K562 (cell line): ENCODE measurements around the gene ZNHIT1. TPM values are rescaled to one million over a fixed set of nuclear protein-coding genes. Genes with fewer than 3 reads are reported as not detected.

Experiments used
- DMBX1 ChIP-seq: fragments of 250-450 bp; sonication (Bioruptor Pico); IDR thresholded peaks from 2 replicates; pipeline ENCODE4 v1.8.0; 2022; ENCODE audit warnings: inconsistent platforms, mild to moderate bottlenecking, moderate library complexity, borderline replicate concordance
- ETV5 ChIP-seq: sonication (generic); formaldehyde crosslinking; IDR thresholded peaks from 2 replicates; pipeline ENCODE4 v1.4.0; 2020; ENCODE audit warnings: low read depth, mild to moderate bottlenecking, missing genetic modification reagents
- GABPB2 ChIP-seq: fragments of 250-450 bp; sonication (Bioruptor Pico); conservative IDR thresholded peaks from 2 replicates; pipeline ENCODE4 v1.5.1; 2021; ENCODE audit warnings: mild to moderate bottlenecking
- L3MBTL2 ChIP-seq: fragments of 450-650 bp; IDR thresholded peaks from 2 replicates; pipeline ENCODE4 v1.6.1; 2016; ENCODE audit warnings: mild to moderate bottlenecking, moderate library complexity
- NR2C2 ChIP-seq, 2 experiments: fragments of 200-800 bp in 1 of 2; sonication (Bioruptor generic) in 1 of 2; sonication (generic) in 1 of 2; formaldehyde crosslinking in 1 of 2; IDR thresholded peaks; 2 replicates each; pipeline versions ENCODE4 v1.6.1 to v1.8.0; 2016 to 2022; ENCODE audit warnings: mild to moderate bottlenecking in 1 of 2, missing compliant biosample characterization in 1 of 2, missing genetic modification characterization in 1 of 2, missing genetic modification reagents in 1 of 2
- RAD51 ChIP-seq: fragments of 450-650 bp; IDR thresholded peaks from 2 replicates; pipeline ENCODE4 v1.7.1; 2016; ENCODE audit warnings: low read depth, mild to moderate bottlenecking, borderline replicate concordance
- SOX6 ChIP-seq: fragments of 450-650 bp; IDR thresholded peaks from 2 replicates; pipeline ENCODE4 v1.6.1; 2014; ENCODE audit warnings: mild to moderate bottlenecking
- TAL1 ChIP-seq: fragments of 450-650 bp; IDR thresholded peaks from 2 replicates; pipeline ENCODE4 v1.6.1; 2016; ENCODE audit warnings: mild to moderate bottlenecking
- TCF3 ChIP-seq: sonication (generic); formaldehyde crosslinking; IDR thresholded peaks from 2 replicates; pipeline ENCODE4 v1.4.0; 2020; ENCODE audit warnings: mild to moderate bottlenecking, missing genetic modification reagents
- TEAD4 ChIP-seq, 2 experiments: sonication (generic) in 1 of 2; formaldehyde crosslinking in 1 of 2; IDR thresholded peaks; 2 replicates each; pipeline versions ENCODE4 v1.6.1 to v1.8.0; 2012 to 2022; ENCODE audit warnings: borderline replicate concordance in 1 of 2, inconsistent platforms in 1 of 2, low read length in 1 of 2, mild to moderate bottlenecking in 1 of 2, missing genetic modification reagents in 1 of 2
- ZNF282 ChIP-seq: sonication (generic); formaldehyde crosslinking; IDR thresholded peaks from 2 replicates; pipeline ENCODE4 v1.8.1; 2023; ENCODE audit warnings: missing genetic modification reagents
- polyA plus RNA-seq, 8 experiments: library from polyadenylated mRNA; depleted of rRNA in 4 of 8; stranded (reverse) in 5 of 8; unstranded in 3 of 8; fragments of >200 nt; fragmentation: Nextera tagmentation in 2 of 8; fragmentation: Illumina TruSeq in 1 of 8; extraction: Ambion mirVana in 2 of 8; extraction: Trizol in 1 of 8; gene quantifications; 2 replicates each; pipeline versions ENCODE4 v1.2.1 to v1.2.3, GENCODE V29; 2011 to 2014; ENCODE audit warnings: inconsistent platforms in 1 of 8, missing spikeins in 1 of 8
- total RNA-seq, 7 experiments: library from RNA; depleted of rRNA in 6 of 7; stranded (reverse); fragments of >200 nt in 6 of 7; fragmentation: Illumina TruSeq in 2 of 7; extraction: Trizol in 2 of 7; gene quantifications; 2 replicates each; pipeline versions ENCODE4 v1.2.1 to v1.2.3, GENCODE V29; 2011 to 2021; ENCODE audit warnings: low replicate concordance in 1 of 7
- TF ChIP-seq, protein P1 (sequence below), 2 experiments: fragments of 150-350 bp in 1 of 2; IDR thresholded peaks; 2 replicates each; pipeline ENCODE4 v1.6.1; 2012 to 2016; ENCODE audit warnings: low read depth in 2 of 2, low read length in 2 of 2, mild to moderate bottlenecking in 1 of 2, moderate library complexity in 1 of 2
- TF ChIP-seq, protein P2 (sequence below): sonication (generic); formaldehyde crosslinking; IDR thresholded peaks from 2 replicates; pipeline ENCODE4 v1.9.0; 2022; ENCODE audit warnings: mild to moderate bottlenecking, missing genetic modification reagents
- TF ChIP-seq, protein P3 (sequence below): fragments of 450-650 bp; IDR thresholded peaks from 2 replicates; pipeline ENCODE4 v1.6.1; 2017; ENCODE audit warnings: antibody characterized with exemption, mild to moderate bottlenecking

The ZNHIT1 gene
- total and polyA plus RNA-seq, 9 of the 15 experiments (the other 6 are each of a cell fraction or from before 2014, with no cell fraction given), result 6.4 to 162 (median 70.1) TPM

DNA sequence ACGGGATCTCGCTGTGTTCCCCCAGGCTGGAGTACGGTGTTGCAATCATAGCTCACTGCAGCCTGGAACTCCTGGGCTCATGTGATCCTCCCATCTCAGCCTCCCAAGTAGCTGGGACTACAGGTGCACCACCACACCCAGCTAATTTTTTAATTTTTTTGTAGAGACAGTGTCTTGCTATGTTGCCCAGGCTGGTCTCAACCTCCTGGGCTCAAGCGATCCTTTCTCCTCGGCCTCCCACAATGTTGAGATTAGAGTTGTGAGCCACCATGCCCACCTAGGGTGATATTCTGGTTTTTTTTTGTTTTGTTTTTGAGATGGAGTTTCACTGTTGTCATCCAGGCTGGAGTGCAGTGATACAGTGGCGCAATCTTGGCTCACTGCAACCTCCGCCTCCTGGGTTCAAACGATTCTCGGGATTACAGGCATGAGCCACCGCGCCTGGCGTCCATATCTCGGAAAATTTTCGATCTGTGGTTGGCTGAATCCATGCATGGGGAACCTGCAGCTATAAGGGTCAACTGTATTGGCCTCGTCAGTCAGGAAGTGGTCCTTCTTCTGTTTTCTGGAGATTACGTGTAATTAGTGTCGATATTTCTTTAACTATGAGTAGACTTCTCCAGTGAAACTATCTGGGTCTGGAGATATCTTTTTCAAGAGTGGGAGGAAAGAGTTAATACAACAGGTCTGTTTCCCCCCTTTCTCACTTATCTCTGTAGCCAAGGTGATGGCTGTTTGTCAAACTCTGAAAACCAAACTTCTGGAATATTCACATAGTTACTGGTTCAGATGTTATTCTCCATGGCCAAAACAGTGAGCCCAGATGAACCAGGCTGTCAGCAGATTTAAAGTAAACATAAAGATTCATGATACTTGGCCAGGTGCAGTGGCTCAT is 47.9 kb downstream of the ZNHIT1 start (continued):
- TF ChIP-seq TAL1, result peak; percentile 90
- TF ChIP-seq, protein P1, sequence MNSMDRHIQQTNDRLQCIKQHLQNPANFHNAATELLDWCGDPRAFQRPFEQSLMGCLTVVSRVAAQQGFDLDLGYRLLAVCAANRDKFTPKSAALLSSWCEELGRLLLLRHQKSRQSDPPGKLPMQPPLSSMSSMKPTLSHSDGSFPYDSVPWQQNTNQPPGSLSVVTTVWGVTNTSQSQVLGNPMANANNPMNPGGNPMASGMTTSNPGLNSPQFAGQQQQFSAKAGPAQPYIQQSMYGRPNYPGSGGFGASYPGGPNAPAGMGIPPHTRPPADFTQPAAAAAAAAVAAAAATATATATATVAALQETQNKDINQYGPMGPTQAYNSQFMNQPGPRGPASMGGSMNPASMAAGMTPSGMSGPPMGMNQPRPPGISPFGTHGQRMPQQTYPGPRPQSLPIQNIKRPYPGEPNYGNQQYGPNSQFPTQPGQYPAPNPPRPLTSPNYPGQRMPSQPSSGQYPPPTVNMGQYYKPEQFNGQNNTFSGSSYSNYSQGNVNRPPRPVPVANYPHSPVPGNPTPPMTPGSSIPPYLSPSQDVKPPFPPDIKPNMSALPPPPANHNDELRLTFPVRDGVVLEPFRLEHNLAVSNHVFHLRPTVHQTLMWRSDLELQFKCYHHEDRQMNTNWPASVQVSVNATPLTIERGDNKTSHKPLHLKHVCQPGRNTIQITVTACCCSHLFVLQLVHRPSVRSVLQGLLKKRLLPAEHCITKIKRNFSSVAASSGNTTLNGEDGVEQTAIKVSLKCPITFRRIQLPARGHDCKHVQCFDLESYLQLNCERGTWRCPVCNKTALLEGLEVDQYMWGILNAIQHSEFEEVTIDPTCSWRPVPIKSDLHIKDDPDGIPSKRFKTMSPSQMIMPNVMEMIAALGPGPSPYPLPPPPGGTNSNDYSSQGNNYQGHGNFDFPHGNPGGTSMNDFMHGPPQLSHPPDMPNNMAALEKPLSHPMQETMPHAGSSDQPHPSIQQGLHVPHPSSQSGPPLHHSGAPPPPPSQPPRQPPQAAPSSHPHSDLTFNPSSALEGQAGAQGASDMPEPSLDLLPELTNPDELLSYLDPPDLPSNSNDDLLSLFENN (IDR thresholded peaks at IDR 0.05; ENCODE audit: low read depth in 2 of 2, low read length in 2 of 2), result peak in 1 of 2 experiments; percentile 73; a peak in 1 of 4 replicates
- TF ChIP-seq ZNF282 (CRISPR knock-in tag), result no peak
- peak; percentile 85 for TF ChIP-seq L3MBTL2
- TF ChIP-seq, protein P2, sequence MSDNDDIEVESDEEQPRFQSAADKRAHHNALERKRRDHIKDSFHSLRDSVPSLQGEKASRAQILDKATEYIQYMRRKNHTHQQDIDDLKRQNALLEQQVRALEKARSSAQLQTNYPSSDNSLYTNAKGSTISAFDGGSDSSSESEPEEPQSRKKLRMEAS (CRISPR knock-in tag), result peak; percentile 43; the same call in 1 of the 2 replicates
- peak; percentile 78 for TF ChIP-seq SOX6
- TF ChIP-seq DMBX1, result peak; percentile 62
- TF ChIP-seq, protein P3, sequence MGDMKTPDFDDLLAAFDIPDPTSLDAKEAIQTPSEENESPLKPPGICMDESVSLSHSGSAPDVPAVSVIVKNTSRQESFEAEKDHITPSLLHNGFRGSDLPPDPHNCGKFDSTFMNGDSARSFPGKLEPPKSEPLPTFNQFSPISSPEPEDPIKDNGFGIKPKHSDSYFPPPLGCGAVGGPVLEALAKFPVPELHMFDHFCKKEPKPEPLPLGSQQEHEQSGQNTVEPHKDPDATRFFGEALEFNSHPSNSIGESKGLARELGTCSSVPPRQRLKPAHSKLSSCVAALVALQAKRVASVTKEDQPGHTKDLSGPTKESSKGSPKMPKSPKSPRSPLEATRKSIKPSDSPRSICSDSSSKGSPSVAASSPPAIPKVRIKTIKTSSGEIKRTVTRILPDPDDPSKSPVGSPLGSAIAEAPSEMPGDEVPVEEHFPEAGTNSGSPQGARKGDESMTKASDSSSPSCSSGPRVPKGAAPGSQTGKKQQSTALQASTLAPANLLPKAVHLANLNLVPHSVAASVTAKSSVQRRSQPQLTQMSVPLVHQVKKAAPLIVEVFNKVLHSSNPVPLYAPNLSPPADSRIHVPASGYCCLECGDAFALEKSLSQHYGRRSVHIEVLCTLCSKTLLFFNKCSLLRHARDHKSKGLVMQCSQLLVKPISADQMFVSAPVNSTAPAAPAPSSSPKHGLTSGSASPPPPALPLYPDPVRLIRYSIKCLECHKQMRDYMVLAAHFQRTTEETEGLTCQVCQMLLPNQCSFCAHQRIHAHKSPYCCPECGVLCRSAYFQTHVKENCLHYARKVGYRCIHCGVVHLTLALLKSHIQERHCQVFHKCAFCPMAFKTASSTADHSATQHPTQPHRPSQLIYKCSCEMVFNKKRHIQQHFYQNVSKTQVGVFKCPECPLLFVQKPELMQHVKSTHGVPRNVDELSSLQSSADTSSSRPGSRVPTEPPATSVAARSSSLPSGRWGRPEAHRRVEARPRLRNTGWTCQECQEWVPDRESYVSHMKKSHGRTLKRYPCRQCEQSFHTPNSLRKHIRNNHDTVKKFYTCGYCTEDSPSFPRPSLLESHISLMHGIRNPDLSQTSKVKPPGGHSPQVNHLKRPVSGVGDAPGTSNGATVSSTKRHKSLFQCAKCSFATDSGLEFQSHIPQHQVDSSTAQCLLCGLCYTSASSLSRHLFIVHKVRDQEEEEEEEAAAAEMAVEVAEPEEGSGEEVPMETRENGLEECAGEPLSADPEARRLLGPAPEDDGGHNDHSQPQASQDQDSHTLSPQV, result no peak
- no peak for TF ChIP-seq GABPB2
- TF ChIP-seq ETV5, result peak; percentile 85
- TF ChIP-seq RAD51, result peak; percentile 17; the same call in 1 of the 2 replicates
- peak; percentile 96 for TF ChIP-seq TCF3 (CRISPR knock-in tag)
- TF ChIP-seq NR2C2 (CRISPR knock-in tag; IDR thresholded peaks at IDR 0.05), result no peak
- TF ChIP-seq NR2C2 (tag; IDR thresholded peaks at IDR 0.05), result peak; percentile 55; the same call in 1 of the 2 replicates
- peak; percentile 96 for TF ChIP-seq TEAD4 (IDR thresholded peaks at IDR 0.05; ENCODE audit: low read length)
- no peak for TF ChIP-seq TEAD4 (CRISPR knock-in tag; IDR thresholded peaks at IDR 0.05; ENCODE audit: borderline replicate concordance)
